Measurements from ENCODE around the gene PHKB. TPM values are rescaled to one million over a fixed set of nuclear protein-coding genes. Genes with fewer than 3 reads are reported as not detected.

PHKB gene
- polyA plus RNA-seq, 1 donor from 2014 or later, result 99.5 TPM

- Histone ChIP-seq H3K27me3 (ENCODE audit: insufficient read depth, low read depth, low read length) (no peaks in the 10 kb centered on the region), H2AFZ (ENCODE audit: low read depth, low read length) (no peak overlapping the region), H3F3A (ENCODE audit: insufficient read depth, low read length, poor library complexity, severe bottlenecking) (peaks cover 3% of the 10 kb centered on the region), H3K79me2 (replicated peaks; ENCODE audit: insufficient read depth, low read length) (no peaks in the 10 kb centered on the region), H3K9me3 (ENCODE audit: low read length) (no peaks in the 10 kb centered on the region), H3K9ac (ENCODE audit: low read length) (no peak overlapping the region), H3K9me2 (ENCODE audit: insufficient read depth, low read length) (no peaks in the 10 kb centered on the region), H3K27ac (ENCODE audit: low read length) (no peak overlapping the region), H3K4me3 (ENCODE audit: low read length) (no peak overlapping the region), H4K20me1 (ENCODE audit: insufficient read depth) (no peaks in the 10 kb centered on the region), H3K4me2 (ENCODE audit: low read length) (no peak overlapping the region), H3K36me3 (ENCODE audit: insufficient read depth, low read length) (no peaks in the 10 kb centered on the region)
- TF ChIP-seq TAF1 (IDR thresholded peaks at IDR 0.05; ENCODE audit: low read depth), result no peak
- no peak for TF ChIP-seq EP300 (conservative IDR thresholded peaks at IDR 0.05; ENCODE audit: poor library complexity, severe bottlenecking)
- TF ChIP-seq POLR2AphosphoS5 (IDR thresholded peaks at IDR 0.05), result no peak
- TF ChIP-seq EZH2 (IDR thresholded peaks at IDR 0.05; ENCODE audit: borderline replicate concordance, insufficient read depth, low read length, poor library complexity, severe bottlenecking), result no peak
- TF ChIP-seq SMC3 (conservative IDR thresholded peaks at IDR 0.05; ENCODE audit: poor library complexity), result no peak
- no peak for TF ChIP-seq CTCF (IDR thresholded peaks at IDR 0.05; ENCODE audit: poor library complexity, severe bottlenecking)
- TF ChIP-seq REST (IDR thresholded peaks at IDR 0.05; ENCODE audit: borderline replicate concordance), result no peak
Observed at GRCh38 chr16:47624563-47624962, 163.4 kb downstream of the PHKB start.

GRCh38 chr16:47625115-47625567 is 164.0 kb downstream of the PHKB start:
- no peak overlapping the region for H3K4me2 ChIP-seq (ENCODE audit: low read length)
- H4K20me1 ChIP-seq (ENCODE audit: insufficient read depth), result no peaks in the 10 kb centered on the region
- H3K27ac ChIP-seq (ENCODE audit: low read length), result no peak overlapping the region
- no peaks in the 10 kb centered on the region for H3K27me3 ChIP-seq (ENCODE audit: insufficient read depth, low read depth, low read length)
- no peak overlapping the region for H3K4me3 ChIP-seq (ENCODE audit: low read length)
- H3K9me2 ChIP-seq (ENCODE audit: insufficient read depth, low read length), result no peaks in the 10 kb centered on the region
- no peak overlapping the region for H2AFZ ChIP-seq (ENCODE audit: low read depth, low read length)
- no peak overlapping the region for H3K9ac ChIP-seq (ENCODE audit: low read length)
- H3K79me2 ChIP-seq (replicated peaks; ENCODE audit: insufficient read depth, low read length), result no peaks in the 10 kb centered on the region
- no peaks in the 10 kb centered on the region for H3K36me3 ChIP-seq (ENCODE audit: insufficient read depth, low read length)
- TF ChIP-seq MXI1 (conservative IDR thresholded peaks at IDR 0.05; ENCODE audit: poor library complexity, severe bottlenecking), result no peak
- no peak for TF ChIP-seq RAD21 (conservative IDR thresholded peaks at IDR 0.05)
- no peak for TF ChIP-seq EZH2 (IDR thresholded peaks at IDR 0.05; ENCODE audit: borderline replicate concordance, insufficient read depth, low read length, poor library complexity, severe bottlenecking)
- TF ChIP-seq REST (IDR thresholded peaks at IDR 0.05; ENCODE audit: borderline replicate concordance), result no peak
- TF ChIP-seq CTCF (IDR thresholded peaks at IDR 0.05; ENCODE audit: poor library complexity, severe bottlenecking), result no peak
- TF ChIP-seq TAF1 (IDR thresholded peaks at IDR 0.05; ENCODE audit: low read depth), result no peak
- TF ChIP-seq EP300 (conservative IDR thresholded peaks at IDR 0.05; ENCODE audit: poor library complexity, severe bottlenecking), result no peak
- TF ChIP-seq SMC3 (conservative IDR thresholded peaks at IDR 0.05; ENCODE audit: poor library complexity), result no peak
- no peak for TF ChIP-seq POLR2AphosphoS5 (IDR thresholded peaks at IDR 0.05)
- H3F3A ChIP-seq (ENCODE audit: insufficient read depth, low read length, poor library complexity, severe bottlenecking), result peaks cover 3% of the 10 kb centered on the region
- no peaks in the 10 kb centered on the region for H3K9me3 ChIP-seq (ENCODE audit: low read length)
